GM23248 (cell line): Measurements from ENCODE around the gene SIX5.

Experiments
- EZH2 ChIP-seq: fragments of 200-600 bp; sonication (generic); IDR thresholded peaks from 2 replicates; pipeline ENCODE4 v1.6.1; 2018; ENCODE audit warnings: antibody characterized with exemption, mild to moderate bottlenecking; ENCODE audit not compliant: insufficient read depth, poor library complexity, severe bottlenecking
- EZH2phosphoT487 ChIP-seq: fragments of 200-600 bp; sonication (generic); IDR thresholded peaks from 2 replicates; pipeline ENCODE4 v1.6.1; 2018; ENCODE audit warnings: antibody characterized with exemption, moderate library complexity, mild to moderate bottlenecking, low read depth; ENCODE audit not compliant: insufficient read depth

DNA sequence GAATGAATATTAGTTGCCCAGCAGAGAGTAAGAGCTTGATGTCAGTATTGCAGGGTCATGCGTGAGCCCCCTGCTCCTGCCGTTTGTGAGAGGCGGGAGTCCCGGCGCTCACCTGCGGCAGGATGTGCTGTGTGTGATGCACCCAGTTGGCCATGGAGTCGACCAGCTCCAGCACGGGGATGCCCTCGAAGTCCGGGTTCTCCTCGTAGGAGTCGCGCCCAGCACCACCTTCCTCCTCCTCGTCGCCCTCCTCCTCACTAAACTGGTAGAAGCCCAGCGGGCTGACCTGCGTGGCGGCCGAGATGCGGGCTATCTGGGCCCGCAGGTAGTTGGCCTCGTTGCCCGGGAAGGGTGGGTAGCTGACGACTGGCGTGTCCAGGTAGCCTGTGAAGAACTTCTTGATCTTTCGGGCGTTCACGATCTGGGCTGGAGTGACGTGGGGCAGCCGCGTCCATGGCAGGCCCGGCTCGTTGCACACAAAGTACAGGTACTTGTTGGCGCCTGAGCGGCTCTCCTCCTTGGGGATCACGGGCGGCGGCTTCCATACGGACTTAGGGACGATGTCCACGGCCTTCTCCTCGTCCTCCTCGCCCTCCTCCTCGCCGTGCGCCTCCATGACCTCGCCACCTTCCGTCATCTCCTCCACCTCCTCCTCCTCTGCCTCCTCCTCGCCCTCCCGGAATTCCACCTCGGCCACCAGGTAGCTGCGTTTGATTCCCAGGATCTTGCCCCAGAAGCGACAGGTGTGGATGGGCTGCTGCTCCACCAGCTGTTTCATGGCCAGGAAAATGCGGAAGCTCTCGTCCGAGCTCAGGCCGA is 35.3 kb upstream of the SIX5 start:
- no peak for TF ChIP-seq EZH2
- TF ChIP-seq EZH2phosphoT487 = no peak
